K562 (cell line): ENCODE measurements around the gene NAA40. TPM values are rescaled to one million over a fixed set of nuclear protein-coding genes. Genes with fewer than 3 reads are reported as not detected.
A peak's percentile ranks its signal among the peaks of the same experiment; 100 is the strongest.

Experiments used
- ATF7 ChIP-seq: fragments of 450-650 bp; IDR thresholded peaks from 2 replicates; pipeline ENCODE4 v1.7.1; 2014; ENCODE audit warnings: mild to moderate bottlenecking, moderate library complexity
- CBX5 ChIP-seq: IDR thresholded peaks from 2 replicates; pipeline ENCODE4 v1.6.1; 2014; ENCODE audit warnings: low read depth, borderline replicate concordance
- DACH1 ChIP-seq: fragments of 450-650 bp; IDR thresholded peaks from 2 replicates; pipeline ENCODE4 v1.6.1; 2018; ENCODE audit not compliant: partially characterized antibody
- ILF3 ChIP-seq: fragments of 450-650 bp; IDR thresholded peaks from 2 replicates; pipeline ENCODE4 v1.6.1; 2018; ENCODE audit warnings: antibody characterized with exemption, mild to moderate bottlenecking, moderate library complexity, borderline replicate concordance
- MXI1 ChIP-seq: IDR thresholded peaks from 2 replicates; pipeline ENCODE4 v1.6.1; 2011; ENCODE audit warnings: low read depth, mild to moderate bottlenecking, improper control_type of control experiment, low read length
- NFRKB ChIP-seq: fragments of 450-650 bp; IDR thresholded peaks from 2 replicates; pipeline ENCODE4 v1.6.1; 2016; ENCODE audit warnings: low read depth
- POLR2A ChIP-seq: fragments of 450-650 bp; conservative IDR thresholded peaks from 2 replicates; pipeline ENCODE4 v1.6.1; 2016
- SUPT5H ChIP-seq: fragments of 450-650 bp; IDR thresholded peaks from 2 replicates; pipeline ENCODE4 v1.6.1; 2016
- XRCC3 ChIP-seq: fragments of 450-650 bp; IDR thresholded peaks from 2 replicates; pipeline ENCODE4 v1.6.1; 2017; ENCODE audit warnings: mild to moderate bottlenecking, moderate library complexity
- ZBTB7A ChIP-seq: IDR thresholded peaks from 2 replicates; pipeline ENCODE4 v1.6.1; 2011; ENCODE audit warnings: low read depth, mild to moderate bottlenecking, low read length, moderate library complexity, borderline replicate concordance; ENCODE audit not compliant: control insufficient read depth
- ZNF696 ChIP-seq: fragments of 250-450 bp; sonication (Bioruptor Pico); conservative IDR thresholded peaks from 2 replicates; pipeline ENCODE4 v1.4.0; 2020; ENCODE audit warnings: mild to moderate bottlenecking, moderate library complexity
- ZNF76 ChIP-seq: fragments of 250-450 bp; sonication (Bioruptor Pico); IDR thresholded peaks from 2 replicates; pipeline ENCODE4 v1.4.0; 2020; ENCODE audit warnings: mild to moderate bottlenecking, moderate library complexity, borderline replicate concordance
- ZNF780A ChIP-seq: fragments of 250-450 bp; sonication (Bioruptor Pico); IDR thresholded peaks from 2 replicates; pipeline ENCODE4 v1.5.0; 2021; ENCODE audit warnings: mild to moderate bottlenecking
- polyA plus RNA-seq, 8 experiments: library from polyadenylated mRNA; depleted of rRNA in 4 of 8; stranded (reverse) in 5 of 8; unstranded in 3 of 8; fragments of >200 nt; fragmentation: Nextera tagmentation in 2 of 8; fragmentation: Illumina TruSeq in 1 of 8; extraction: Ambion mirVana in 2 of 8; extraction: Trizol in 1 of 8; gene quantifications; 2 replicates each; pipeline versions ENCODE4 v1.2.1 to v1.2.3, GENCODE V29; 2011 to 2014; ENCODE audit warnings: inconsistent platforms in 1 of 8, missing spikeins in 1 of 8
- total RNA-seq, 7 experiments: library from RNA; depleted of rRNA in 6 of 7; stranded (reverse); fragments of >200 nt in 6 of 7; fragmentation: Illumina TruSeq in 2 of 7; extraction: Trizol in 2 of 7; gene quantifications; 2 replicates each; pipeline versions ENCODE4 v1.2.1 to v1.2.3, GENCODE V29; 2011 to 2021; ENCODE audit warnings: low replicate concordance in 1 of 7
- TF ChIP-seq, protein P1 (sequence below): fragments of 450-650 bp; formaldehyde crosslinking; IDR thresholded peaks from 2 replicates; pipeline ENCODE4 v1.4.0; 2020; ENCODE audit warnings: mild to moderate bottlenecking, moderate library complexity
- TF ChIP-seq, protein P2 (sequence below): fragments of 450-650 bp; IDR thresholded peaks from 2 replicates; pipeline ENCODE4 v1.6.1; 2016
- TF ChIP-seq, protein P3 (sequence below): fragments of 250-450 bp; sonication (Bioruptor Pico); IDR thresholded peaks from 2 replicates; pipeline ENCODE4 v1.5.1; 2021; ENCODE audit warnings: mild to moderate bottlenecking
- TF ChIP-seq, protein P4 (sequence below), 3 experiments: IDR thresholded peaks in 2 of 3; conservative IDR thresholded peaks in 1 of 3; 2 replicates each; pipeline ENCODE4 v1.5.1; 2011 to 2012; ENCODE audit warnings: low read length in 3 of 3, mild to moderate bottlenecking in 3 of 3, control low read depth in 2 of 3, improper control_type of control experiment in 1 of 3, inconsistent platforms in 1 of 3, low read depth in 1 of 3, mixed read lengths in 1 of 3, moderate library complexity in 1 of 3; ENCODE audit not compliant: insufficient read depth in 2 of 3
- TF ChIP-seq, protein P5 (sequence below), 3 experiments: fragments of 200-800 bp in 1 of 3; sonication (Bioruptor generic) in 1 of 3; sonication (generic) in 1 of 3; formaldehyde crosslinking in 1 of 3; IDR thresholded peaks; 2 replicates each; pipeline versions ENCODE4 v1.6.1 to v1.8.0; 2016 to 2022; ENCODE audit warnings: mild to moderate bottlenecking in 2 of 3, missing compliant biosample characterization in 2 of 3, missing genetic modification characterization in 2 of 3, missing genetic modification reagents in 1 of 3
- TF ChIP-seq, protein P6 (sequence below): fragments of 450-650 bp; IDR thresholded peaks from 2 replicates; pipeline ENCODE4 v1.6.1; 2016; ENCODE audit warnings: borderline replicate concordance

The NAA40 gene
- total and polyA plus RNA-seq, 9 of the 15 experiments (the other 6 are each of a cell fraction or from before 2014, with no cell fraction given), result 6.2 to 39.0 (median 23.1) TPM

DNA sequence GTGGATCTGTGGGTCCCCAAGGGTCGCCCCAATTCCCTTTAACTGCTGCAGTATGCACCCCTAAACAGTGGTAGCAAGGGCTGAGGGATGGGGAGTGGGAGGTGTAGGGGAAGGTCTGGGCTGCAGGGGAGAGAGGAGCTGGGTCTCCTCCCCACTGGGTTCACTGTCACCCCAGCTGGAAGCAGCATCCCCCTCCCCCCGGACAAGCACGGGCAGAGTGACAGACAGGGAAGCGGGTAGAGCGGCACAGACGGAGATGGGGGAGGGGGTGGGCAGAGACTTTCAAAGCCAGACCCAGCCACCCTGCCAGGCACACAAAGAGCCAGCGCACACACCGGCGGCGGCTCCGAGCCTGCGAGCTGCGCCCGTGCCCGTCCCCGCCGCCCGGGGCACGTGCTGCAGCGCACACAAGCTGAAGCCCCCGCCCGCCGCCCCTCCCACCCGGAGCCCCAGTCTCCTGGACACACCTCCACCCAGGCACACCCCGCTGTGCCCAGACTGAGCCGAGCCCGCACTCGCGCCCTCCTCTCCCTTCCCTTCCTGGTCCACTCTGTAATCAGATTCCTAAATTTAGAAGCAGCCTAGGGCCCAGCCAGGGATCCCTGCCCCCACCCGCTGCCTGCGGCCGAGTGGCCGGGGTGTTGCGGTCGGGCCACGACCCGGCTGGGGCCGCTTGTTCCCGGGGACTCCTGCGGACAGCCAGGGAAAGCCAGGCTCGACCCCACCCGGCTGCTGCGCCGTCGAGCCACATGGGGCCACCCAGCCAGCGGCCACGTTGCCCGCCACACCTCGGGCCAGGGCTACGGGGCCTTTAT, 20.9 kb upstream of the NAA40 start (continued):
- TF ChIP-seq, protein P1, sequence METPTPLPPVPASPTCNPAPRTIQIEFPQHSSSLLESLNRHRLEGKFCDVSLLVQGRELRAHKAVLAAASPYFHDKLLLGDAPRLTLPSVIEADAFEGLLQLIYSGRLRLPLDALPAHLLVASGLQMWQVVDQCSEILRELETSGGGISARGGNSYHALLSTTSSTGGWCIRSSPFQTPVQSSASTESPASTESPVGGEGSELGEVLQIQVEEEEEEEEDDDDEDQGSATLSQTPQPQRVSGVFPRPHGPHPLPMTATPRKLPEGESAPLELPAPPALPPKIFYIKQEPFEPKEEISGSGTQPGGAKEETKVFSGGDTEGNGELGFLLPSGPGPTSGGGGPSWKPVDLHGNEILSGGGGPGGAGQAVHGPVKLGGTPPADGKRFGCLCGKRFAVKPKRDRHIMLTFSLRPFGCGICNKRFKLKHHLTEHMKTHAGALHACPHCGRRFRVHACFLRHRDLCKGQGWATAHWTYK (CRISPR knock-in tag), result peak; percentile 74; the same call in 1 of the 2 replicates
- no peak for TF ChIP-seq MXI1
- TF ChIP-seq, protein P2, sequence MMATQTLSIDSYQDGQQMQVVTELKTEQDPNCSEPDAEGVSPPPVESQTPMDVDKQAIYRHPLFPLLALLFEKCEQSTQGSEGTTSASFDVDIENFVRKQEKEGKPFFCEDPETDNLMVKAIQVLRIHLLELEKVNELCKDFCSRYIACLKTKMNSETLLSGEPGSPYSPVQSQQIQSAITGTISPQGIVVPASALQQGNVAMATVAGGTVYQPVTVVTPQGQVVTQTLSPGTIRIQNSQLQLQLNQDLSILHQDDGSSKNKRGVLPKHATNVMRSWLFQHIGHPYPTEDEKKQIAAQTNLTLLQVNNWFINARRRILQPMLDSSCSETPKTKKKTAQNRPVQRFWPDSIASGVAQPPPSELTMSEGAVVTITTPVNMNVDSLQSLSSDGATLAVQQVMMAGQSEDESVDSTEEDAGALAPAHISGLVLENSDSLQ, result peak; percentile 78
- TF ChIP-seq, protein P3, sequence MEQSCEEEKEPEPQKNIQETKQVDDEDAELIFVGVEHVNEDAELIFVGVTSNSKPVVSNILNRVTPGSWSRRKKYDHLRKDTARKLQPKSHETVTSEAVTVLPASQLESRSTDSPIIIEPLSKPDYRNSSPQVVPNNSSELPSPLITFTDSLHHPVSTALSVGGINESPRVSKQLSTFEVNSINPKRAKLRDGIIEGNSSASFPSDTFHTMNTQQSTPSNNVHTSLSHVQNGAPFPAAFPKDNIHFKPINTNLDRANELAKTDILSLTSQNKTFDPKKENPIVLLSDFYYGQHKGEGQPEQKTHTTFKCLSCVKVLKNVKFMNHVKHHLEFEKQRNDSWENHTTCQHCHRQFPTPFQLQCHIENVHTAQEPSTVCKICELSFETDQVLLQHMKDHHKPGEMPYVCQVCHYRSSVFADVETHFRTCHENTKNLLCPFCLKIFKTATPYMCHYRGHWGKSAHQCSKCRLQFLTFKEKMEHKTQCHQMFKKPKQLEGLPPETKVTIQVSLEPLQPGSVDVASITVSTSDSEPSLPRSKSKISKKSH, result no peak
- TF ChIP-seq ZNF696 (CRISPR knock-in tag), result no peak
- no peak for TF ChIP-seq NFRKB
- TF ChIP-seq XRCC3, result no peak
- TF ChIP-seq, protein P4, sequence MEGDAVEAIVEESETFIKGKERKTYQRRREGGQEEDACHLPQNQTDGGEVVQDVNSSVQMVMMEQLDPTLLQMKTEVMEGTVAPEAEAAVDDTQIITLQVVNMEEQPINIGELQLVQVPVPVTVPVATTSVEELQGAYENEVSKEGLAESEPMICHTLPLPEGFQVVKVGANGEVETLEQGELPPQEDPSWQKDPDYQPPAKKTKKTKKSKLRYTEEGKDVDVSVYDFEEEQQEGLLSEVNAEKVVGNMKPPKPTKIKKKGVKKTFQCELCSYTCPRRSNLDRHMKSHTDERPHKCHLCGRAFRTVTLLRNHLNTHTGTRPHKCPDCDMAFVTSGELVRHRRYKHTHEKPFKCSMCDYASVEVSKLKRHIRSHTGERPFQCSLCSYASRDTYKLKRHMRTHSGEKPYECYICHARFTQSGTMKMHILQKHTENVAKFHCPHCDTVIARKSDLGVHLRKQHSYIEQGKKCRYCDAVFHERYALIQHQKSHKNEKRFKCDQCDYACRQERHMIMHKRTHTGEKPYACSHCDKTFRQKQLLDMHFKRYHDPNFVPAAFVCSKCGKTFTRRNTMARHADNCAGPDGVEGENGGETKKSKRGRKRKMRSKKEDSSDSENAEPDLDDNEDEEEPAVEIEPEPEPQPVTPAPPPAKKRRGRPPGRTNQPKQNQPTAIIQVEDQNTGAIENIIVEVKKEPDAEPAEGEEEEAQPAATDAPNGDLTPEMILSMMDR (IDR thresholded peaks at IDR 0.05 in 2 of 3, conservative IDR thresholded peaks at IDR 0.05 in 1 of 3; ENCODE audit: insufficient read depth in 2 of 3, low read depth in 1 of 3, low read length in 3 of 3), result no peak
- peak; percentile 58; the same call in 1 of the 2 replicates for TF ChIP-seq ZBTB7A
- 0 out of 2 replicates have a peak, but pooled peaks have one; percentile 26 for TF ChIP-seq POLR2A
- TF ChIP-seq, protein P5, sequence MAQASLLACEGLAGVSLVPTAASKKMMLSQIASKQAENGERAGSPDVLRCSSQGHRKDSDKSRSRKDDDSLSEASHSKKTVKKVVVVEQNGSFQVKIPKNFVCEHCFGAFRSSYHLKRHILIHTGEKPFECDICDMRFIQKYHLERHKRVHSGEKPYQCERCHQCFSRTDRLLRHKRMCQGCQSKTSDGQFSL (CRISPR knock-in tag; IDR thresholded peaks at IDR 0.05), result no peak
- TF ChIP-seq, protein P5 (tag; IDR thresholded peaks at IDR 0.05), result no peak
- no peak for TF ChIP-seq DACH1
- TF ChIP-seq, protein P6, sequence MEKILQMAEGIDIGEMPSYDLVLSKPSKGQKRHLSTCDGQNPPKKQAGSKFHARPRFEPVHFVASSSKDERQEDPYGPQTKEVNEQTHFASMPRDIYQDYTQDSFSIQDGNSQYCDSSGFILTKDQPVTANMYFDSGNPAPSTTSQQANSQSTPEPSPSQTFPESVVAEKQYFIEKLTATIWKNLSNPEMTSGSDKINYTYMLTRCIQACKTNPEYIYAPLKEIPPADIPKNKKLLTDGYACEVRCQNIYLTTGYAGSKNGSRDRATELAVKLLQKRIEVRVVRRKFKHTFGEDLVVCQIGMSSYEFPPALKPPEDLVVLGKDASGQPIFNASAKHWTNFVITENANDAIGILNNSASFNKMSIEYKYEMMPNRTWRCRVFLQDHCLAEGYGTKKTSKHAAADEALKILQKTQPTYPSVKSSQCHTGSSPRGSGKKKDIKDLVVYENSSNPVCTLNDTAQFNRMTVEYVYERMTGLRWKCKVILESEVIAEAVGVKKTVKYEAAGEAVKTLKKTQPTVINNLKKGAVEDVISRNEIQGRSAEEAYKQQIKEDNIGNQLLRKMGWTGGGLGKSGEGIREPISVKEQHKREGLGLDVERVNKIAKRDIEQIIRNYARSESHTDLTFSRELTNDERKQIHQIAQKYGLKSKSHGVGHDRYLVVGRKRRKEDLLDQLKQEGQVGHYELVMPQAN, result no peak
- no peak for TF ChIP-seq CBX5
- TF ChIP-seq ZNF76 (CRISPR knock-in tag), result no peak
- no peak for TF ChIP-seq ATF7
- TF ChIP-seq ZNF780A (CRISPR knock-in tag), result no peak
- no peak for TF ChIP-seq ILF3
- TF ChIP-seq SUPT5H, result no peak
- TF ChIP-seq, all 486 proteins: peak for 65
